A673 (cell line): ENCODE measurements around the gene LYZL6. TPM values are rescaled to one million over a fixed set of nuclear protein-coding genes. Genes with fewer than 3 reads are reported as not detected.

Experiments used
- BruUV-seq: library from RNA; stranded (reverse); fragments of 400-500 nt; replicated peaks from 2 replicates; lab custom pipeline; 2021; lab: Mats Ljungman, UMichigan
- CTCF ChIA-PET: fragments of 300-600 bp; sonication (Branson Sonifier 250); formaldehyde crosslinking; loops from one replicate; lab custom pipeline; 2022; ENCODE audit warnings: antibody characterized with exemption; lab: Charles Lee
- POLR2A ChIA-PET: fragments of 300-600 bp; sonication (Branson Sonifier 250); formaldehyde crosslinking; loops from one replicate; lab custom pipeline; 2022; ENCODE audit warnings: antibody characterized with exemption; ENCODE audit not compliant: low non-redundant PET; lab: Charles Lee
- DNase-seq: peaks from one replicate; pipeline ENCODE4 v3.0.0-alpha.2; 2015; ENCODE audit warnings: low spot score
- H3K27ac ChIP-seq: fragments of 200-600 bp; sonication (generic); 2 replicates; pipeline ENCODE4 v1.5.1; 2016; ENCODE audit warnings: mixed run types, low read depth, mild to moderate bottlenecking, mixed read lengths, antibody characterized with exemption, low read length; ENCODE audit not compliant: poor library complexity, severe bottlenecking
- H3K27me3 ChIP-seq: fragments of 200-600 bp; sonication (generic); replicated peaks from 2 replicates; pipeline ENCODE4 v1.6.1; 2017; ENCODE audit warnings: mixed run types, low read depth, mild to moderate bottlenecking, mixed read lengths, antibody characterized with exemption, low read length; ENCODE audit not compliant: insufficient read depth, poor library complexity
- H3K36me3 ChIP-seq: fragments of 200-600 bp; sonication (generic); 2 replicates; pipeline ENCODE4 v1.6.1; 2016; ENCODE audit warnings: mixed run types, mild to moderate bottlenecking, mixed read lengths, antibody characterized with exemption, low read length; ENCODE audit not compliant: insufficient read depth, poor library complexity, severe bottlenecking
- H3K4me1 ChIP-seq: fragments of 200-600 bp; sonication (generic); 2 replicates; pipeline ENCODE4 v1.6.1; 2017; ENCODE audit warnings: mixed run types, mild to moderate bottlenecking, mixed read lengths, antibody characterized with exemption, low read length; ENCODE audit not compliant: insufficient read depth, poor library complexity, severe bottlenecking
- H3K4me3 ChIP-seq: fragments of 200-600 bp; sonication (generic); 2 replicates; pipeline ENCODE4 v1.5.1; 2016; ENCODE audit warnings: low read depth, mixed run types, mild to moderate bottlenecking, mixed read lengths, low read length; ENCODE audit not compliant: poor library complexity, severe bottlenecking
- H3K9me3 ChIP-seq: fragments of 200-600 bp; sonication (generic); 2 replicates; pipeline ENCODE4 v1.6.1; 2016; ENCODE audit warnings: mixed run types, low read depth, mild to moderate bottlenecking, mixed read lengths, antibody characterized with exemption, low read length; ENCODE audit not compliant: poor library complexity, severe bottlenecking
- EZH2 ChIP-seq: fragments of 200-600 bp; sonication (generic); IDR thresholded peaks from 2 replicates; pipeline ENCODE4 v1.6.1; 2017; ENCODE audit warnings: borderline replicate concordance, low read depth, mild to moderate bottlenecking, mixed read lengths, antibody characterized with exemption, low read length; ENCODE audit not compliant: poor library complexity, severe bottlenecking
- intact Hi-C: fragments of 100-400 bp; cut with micrococcal nuclease; formaldehyde crosslinking; loops from one replicate; pipeline ENCODE4 v1.10.0; 2022; ENCODE audit not compliant: unreplicated experiment
- total RNA-seq: library from RNA; stranded (reverse); gene quantifications from 2 replicates; pipeline ENCODE4 v1.2.3, GENCODE V29; 2021
- TF ChIP-seq, protein P1 (sequence below): fragments of 300-800, 200-600 bp; sonication (generic); conservative IDR thresholded peaks from 2 replicates; pipeline ENCODE4 v1.5.1; 2017; ENCODE audit warnings: low read depth, mild to moderate bottlenecking, antibody characterized with exemption, low read length, moderate library complexity, mixed read lengths

The LYZL6 gene
- total RNA-seq, 1 experiment from 2014 or later: not detected

DNA sequence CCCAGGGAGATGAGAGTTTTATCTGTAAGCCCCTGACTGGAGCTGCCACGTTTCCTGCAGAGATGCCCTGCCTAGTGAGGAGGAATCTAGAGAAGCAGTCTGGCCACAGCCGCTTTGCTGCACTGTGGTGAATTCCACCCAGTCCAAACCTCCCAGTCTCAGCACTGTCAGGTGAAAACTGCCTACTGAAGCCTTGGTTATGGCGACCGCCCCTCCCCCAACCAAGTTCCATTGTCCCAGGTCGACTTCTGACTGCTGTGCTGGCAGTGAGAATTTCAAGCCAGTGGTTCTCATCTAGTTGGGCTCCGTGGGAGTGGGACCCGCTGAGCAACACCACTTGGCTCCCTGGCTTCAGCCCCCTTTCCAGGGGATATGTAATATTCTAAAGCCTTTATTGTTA is 10.2 kb upstream of the LYZL6 start:
- TF ChIP-seq, protein P1, sequence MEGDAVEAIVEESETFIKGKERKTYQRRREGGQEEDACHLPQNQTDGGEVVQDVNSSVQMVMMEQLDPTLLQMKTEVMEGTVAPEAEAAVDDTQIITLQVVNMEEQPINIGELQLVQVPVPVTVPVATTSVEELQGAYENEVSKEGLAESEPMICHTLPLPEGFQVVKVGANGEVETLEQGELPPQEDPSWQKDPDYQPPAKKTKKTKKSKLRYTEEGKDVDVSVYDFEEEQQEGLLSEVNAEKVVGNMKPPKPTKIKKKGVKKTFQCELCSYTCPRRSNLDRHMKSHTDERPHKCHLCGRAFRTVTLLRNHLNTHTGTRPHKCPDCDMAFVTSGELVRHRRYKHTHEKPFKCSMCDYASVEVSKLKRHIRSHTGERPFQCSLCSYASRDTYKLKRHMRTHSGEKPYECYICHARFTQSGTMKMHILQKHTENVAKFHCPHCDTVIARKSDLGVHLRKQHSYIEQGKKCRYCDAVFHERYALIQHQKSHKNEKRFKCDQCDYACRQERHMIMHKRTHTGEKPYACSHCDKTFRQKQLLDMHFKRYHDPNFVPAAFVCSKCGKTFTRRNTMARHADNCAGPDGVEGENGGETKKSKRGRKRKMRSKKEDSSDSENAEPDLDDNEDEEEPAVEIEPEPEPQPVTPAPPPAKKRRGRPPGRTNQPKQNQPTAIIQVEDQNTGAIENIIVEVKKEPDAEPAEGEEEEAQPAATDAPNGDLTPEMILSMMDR: no peak
- no peak for TF ChIP-seq EZH2
- intact Hi-C loops: no loop called here
- ChIA-PET CTCF (no interaction called here), POLR2A (no interaction called here)
- no peak for DNase-seq
- BruUV-seq: no TSS peak
- Histone ChIP-seq H3K36me3 (no peaks in the 10 kb centered on the region), H3K9me3 (no peaks in the 10 kb centered on the region), H3K4me1 (no peaks in the 10 kb centered on the region), H3K4me3 (no peak overlapping the region), H3K27ac (no peak overlapping the region), H3K27me3 (no peaks in the 10 kb centered on the region)

DNA sequence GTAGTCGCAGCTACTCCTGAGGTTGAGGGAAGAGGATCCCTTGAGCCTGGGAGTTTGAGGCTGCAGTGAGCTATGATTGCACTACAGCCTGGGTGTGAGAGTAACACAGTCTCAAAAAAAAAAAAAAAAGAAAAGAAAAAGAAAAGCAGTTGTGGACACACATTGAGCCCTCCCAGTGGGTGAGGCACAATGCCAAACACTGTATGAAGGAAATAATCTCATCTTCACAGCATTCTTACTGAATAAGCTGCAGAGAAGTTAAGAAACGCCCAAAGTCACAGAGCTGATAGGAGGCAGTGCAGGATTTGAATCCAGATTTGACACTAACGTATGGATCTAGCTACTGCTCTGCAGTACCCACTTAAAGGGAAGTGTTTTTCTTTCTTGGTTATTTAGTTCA is 5.9 kb upstream of the LYZL6 start:
- Histone ChIP-seq H3K4me3 (no peak overlapping the region), H3K27ac (no peak overlapping the region), H3K9me3 (no peaks in the 10 kb centered on the region), H3K27me3 (no peaks in the 10 kb centered on the region), H3K36me3 (no peaks in the 10 kb centered on the region), H3K4me1 (no peaks in the 10 kb centered on the region)
- POLR2A ChIA-PET: interaction anchor here (0.7 kb wide), 1 partner anchor 15 kb away, joined by 4 read pairs; no protein-coding TSS in a partner anchor
- TF ChIP-seq, protein P1: no peak
- TF ChIP-seq EZH2: no peak
- no TSS peak for BruUV-seq
- intact Hi-C loops: no loop called here
- CTCF ChIA-PET: no interaction called here
- no peak for DNase-seq

DNA sequence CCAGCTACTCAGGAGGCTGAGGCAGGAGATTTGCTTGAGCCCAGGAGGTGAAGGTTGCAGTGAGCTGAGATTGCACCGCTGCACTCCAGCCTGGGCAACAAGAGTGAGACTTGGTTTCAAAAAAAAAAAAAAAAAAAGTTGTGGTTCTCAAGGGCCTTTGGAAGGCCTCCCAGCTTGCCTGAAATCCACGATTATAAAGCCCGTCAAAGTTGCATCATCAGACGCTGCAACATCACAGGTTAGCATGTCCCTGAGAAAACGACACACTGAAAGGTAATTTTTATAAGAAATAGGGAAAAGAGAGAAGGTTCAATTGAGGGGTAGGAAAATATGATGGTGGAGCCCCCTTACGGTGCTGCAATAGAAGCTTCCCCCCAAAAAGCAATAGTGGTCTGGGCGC is 4.6 kb upstream of the LYZL6 start:
- DNase-seq: no peak
- Histone ChIP-seq H3K27ac (no peak overlapping the region), H3K4me3 (no peak overlapping the region), H3K4me1 (no peaks in the 10 kb centered on the region), H3K36me3 (no peaks in the 10 kb centered on the region), H3K9me3 (no peaks in the 10 kb centered on the region), H3K27me3 (no peaks in the 10 kb centered on the region)
- TF ChIP-seq, protein P1: no peak
- no peak for TF ChIP-seq EZH2
- no TSS peak for BruUV-seq
- ChIA-PET POLR2A (no interaction called here), CTCF (no interaction called here)
- intact Hi-C loops: no loop called here
